Measurements from ENCODE around the gene HPSE2.

HPSE2 gene

GRCh38 chr10:98411768-98412167, 823.9 kb downstream of the HPSE2 start:
- Mint-ChIP-seq H3K27ac (no peak overlapping the region), H3K36me3 (ENCODE audit: low read depth) (peaks cover 7% of the 10 kb centered on the region), H3K4me3 (no peak overlapping the region), H3K27me3 (ENCODE audit: low read depth) (no peaks in the 10 kb centered on the region), H3K9me3 (no peaks in the 10 kb centered on the region), H3K4me1 (ENCODE audit: low read depth) (peaks cover 15% of the 10 kb centered on the region)
- DNase-seq (ENCODE audit: low spot score), result no peak

GRCh38 chr10:98411166-98411565, 824.5 kb downstream of the HPSE2 start:
- H3K27ac Mint-ChIP-seq, result no peak overlapping the region
- DNase-seq (ENCODE audit: low spot score), result no peak
- no peak overlapping the region for H3K4me3 Mint-ChIP-seq

GRCh38 chr10:98410759-98411158, 824.9 kb downstream of the HPSE2 start:
- no peaks in the 10 kb centered on the region for H3K9me3 Mint-ChIP-seq
- DNase-seq (ENCODE audit: low spot score), result no peak
- H3K36me3 Mint-ChIP-seq (ENCODE audit: low read depth), result peaks cover 2% of the 10 kb centered on the region
- H3K27me3 Mint-ChIP-seq (ENCODE audit: low read depth), result no peaks in the 10 kb centered on the region
- H3K4me3 Mint-ChIP-seq, result no peak overlapping the region
- no peak overlapping the region for H3K27ac Mint-ChIP-seq
- H3K4me1 Mint-ChIP-seq (ENCODE audit: low read depth), result peaks cover 14% of the 10 kb centered on the region

More at GRCh38 chr10:98411166-98411565, 824.5 kb downstream of the HPSE2 start:
- H3K9me3 Mint-ChIP-seq, result no peaks in the 10 kb centered on the region
- no peaks in the 10 kb centered on the region for H3K27me3 Mint-ChIP-seq (ENCODE audit: low read depth)
- peaks cover 2% of the 10 kb centered on the region for H3K36me3 Mint-ChIP-seq (ENCODE audit: low read depth)
- peaks cover 15% of the 10 kb centered on the region for H3K4me1 Mint-ChIP-seq (ENCODE audit: low read depth)

GRCh38 chr10:98410135-98410743, 825.4 kb downstream of the HPSE2 start:
- H3K27me3 Mint-ChIP-seq (ENCODE audit: low read depth), result no peaks in the 10 kb centered on the region

GRCh38 chr10:98408799-98409198, 826.9 kb downstream of the HPSE2 start:
- no peaks in the 10 kb centered on the region for H3K27me3 Mint-ChIP-seq (ENCODE audit: low read depth)

More at GRCh38 chr10:98410135-98410743, 825.4 kb downstream of the HPSE2 start:
- no peak for DNase-seq (ENCODE audit: low spot score)
- no peak overlapping the region for H3K27ac Mint-ChIP-seq
- H3K36me3 Mint-ChIP-seq (ENCODE audit: low read depth), result peaks cover 2% of the 10 kb centered on the region
- H3K4me3 Mint-ChIP-seq, result no peak overlapping the region
- peaks cover 9% of the 10 kb centered on the region for H3K4me1 Mint-ChIP-seq (ENCODE audit: low read depth)
- no peaks in the 10 kb centered on the region for H3K9me3 Mint-ChIP-seq

GRCh38 chr10:98407744-98408241, 827.9 kb downstream of the HPSE2 start:
- H3K4me3 Mint-ChIP-seq, result no peak overlapping the region
- no peak overlapping the region for H3K27ac Mint-ChIP-seq
- H3K9me3 Mint-ChIP-seq, result no peaks in the 10 kb centered on the region
- peaks cover 13% of the 10 kb centered on the region for H3K4me1 Mint-ChIP-seq (ENCODE audit: low read depth)
- no peak for DNase-seq (ENCODE audit: low spot score)
- H3K36me3 Mint-ChIP-seq (ENCODE audit: low read depth), result no peaks in the 10 kb centered on the region
- H3K27me3 Mint-ChIP-seq (ENCODE audit: low read depth), result no peaks in the 10 kb centered on the region

More at GRCh38 chr10:98408799-98409198, 826.9 kb downstream of the HPSE2 start:
- H3K9me3 Mint-ChIP-seq, result no peaks in the 10 kb centered on the region
- H3K4me1 Mint-ChIP-seq (ENCODE audit: low read depth), result peaks cover 9% of the 10 kb centered on the region
- DNase-seq (ENCODE audit: low spot score), result no peak
- H3K36me3 Mint-ChIP-seq (ENCODE audit: low read depth), result no peaks in the 10 kb centered on the region
- H3K4me3 Mint-ChIP-seq, result no peak overlapping the region
- no peak overlapping the region for H3K27ac Mint-ChIP-seq
